Osteocyte (in vitro differentiated cells): Measurements from ENCODE around the gene OPRL1. TPM values are rescaled to one million over a fixed set of nuclear protein-coding genes. Genes with fewer than 3 reads are reported as not detected.

Experiments
- DNase-seq: peaks from one replicate; pipeline ENCODE4 v3.0.0; 2021; ENCODE audit warnings: mixed read lengths; ENCODE audit not compliant: unreplicated experiment; ENCODE audit errors: extremely low spot score
- H3K27ac Mint-ChIP-seq: one replicate; pipeline ENCODE4 v1.8.0; 2021; ENCODE audit warnings: mild to moderate bottlenecking, mixed read lengths; ENCODE audit not compliant: unreplicated experiment
- H3K27me3 Mint-ChIP-seq: one replicate; pipeline ENCODE4 v1.8.0; 2021; ENCODE audit warnings: mixed read lengths; ENCODE audit not compliant: unreplicated experiment
- H3K36me3 Mint-ChIP-seq: one replicate; pipeline ENCODE4 v1.8.0; 2021; ENCODE audit warnings: mixed read lengths; ENCODE audit not compliant: unreplicated experiment
- H3K4me1 Mint-ChIP-seq: one replicate; pipeline ENCODE4 v1.8.0; 2021; ENCODE audit warnings: mixed read lengths; ENCODE audit not compliant: unreplicated experiment
- H3K4me3 Mint-ChIP-seq: one replicate; pipeline ENCODE4 v1.8.0; 2021; ENCODE audit warnings: mild to moderate bottlenecking, moderate library complexity, mixed read lengths; ENCODE audit not compliant: unreplicated experiment
- H3K9me3 Mint-ChIP-seq: one replicate; pipeline ENCODE4 v1.8.0; 2021; ENCODE audit warnings: mixed read lengths; ENCODE audit not compliant: unreplicated experiment
- CTCF ChIP-seq: fragments of 200-600 bp; sonication (generic); IDR thresholded peaks from 2 replicates; pipeline ENCODE4 v1.5.0; 2021; ENCODE audit warnings: antibody characterized with exemption, mild to moderate bottlenecking, moderate library complexity
- total RNA-seq: library from RNA; stranded (reverse); gene quantifications from 2 replicates; pipeline ENCODE4 v1.2.1, GENCODE V29; 2021

OPRL1 gene
- total RNA-seq, 1 donor from 2014 or later, result 2.1 TPM

- Mint-ChIP-seq H3K9me3 (no peaks in the 10 kb centered on the region), H3K27me3 (peaks cover 8% of the 10 kb centered on the region), H3K27ac (no peak overlapping the region), H3K4me1 (no peaks in the 10 kb centered on the region), H3K36me3 (no peaks in the 10 kb centered on the region), H3K4me3 (no peak overlapping the region)
- TF ChIP-seq CTCF, result no peak
- peak; percentile 78 for DNase-seq
Observed at GRCh38 chr20:64110411-64111068, 30.7 kb downstream of the OPRL1 start.

- H3K4me3 Mint-ChIP-seq, result no peak overlapping the region
- no peaks in the 10 kb centered on the region for H3K27me3 Mint-ChIP-seq
- H3K27ac Mint-ChIP-seq, result no peak overlapping the region
- peak; percentile 67 for DNase-seq
- TF ChIP-seq CTCF, result no peak
- H3K4me1 Mint-ChIP-seq, result no peaks in the 10 kb centered on the region
- H3K36me3 Mint-ChIP-seq, result no peaks in the 10 kb centered on the region
- no peaks in the 10 kb centered on the region for H3K9me3 Mint-ChIP-seq
Observed at GRCh38 chr20:64111841-64112641, 32.2 kb downstream of the OPRL1 start.

- Mint-ChIP-seq H3K9me3 (no peaks in the 10 kb centered on the region), H3K4me1 (no peaks in the 10 kb centered on the region), H3K27me3 (no peaks in the 10 kb centered on the region), H3K27ac (no peak overlapping the region), H3K36me3 (no peaks in the 10 kb centered on the region), H3K4me3 (no peak overlapping the region)
- TF ChIP-seq CTCF, result no peak
- peak; percentile 81 for DNase-seq
Observed at GRCh38 chr20:64112691-64113443, 33.0 kb downstream of the OPRL1 start.

- H3K27ac Mint-ChIP-seq, result no peak overlapping the region
- no peaks in the 10 kb centered on the region for H3K4me1 Mint-ChIP-seq
- H3K4me3 Mint-ChIP-seq, result no peak overlapping the region
- no peaks in the 10 kb centered on the region for H3K9me3 Mint-ChIP-seq
- H3K36me3 Mint-ChIP-seq, result no peaks in the 10 kb centered on the region
- H3K27me3 Mint-ChIP-seq, result no peaks in the 10 kb centered on the region
- TF ChIP-seq CTCF, result no peak
- no peak for DNase-seq
Observed at GRCh38 chr20:64113444-64113775, 33.5 kb downstream of the OPRL1 start.
